ENCODE data around the gene ZNF219.
A peak's percentile ranks its signal among the peaks of the same experiment; 100 is the strongest.
"Not testable (repeated sequence)": the region's sequence is repeated elsewhere in the genome, so short reads cannot be mapped to it uniquely, and the experiment has no call there.

ZNF219 gene

GRCh38 chr14:21041676-21042433 is 56.6 kb downstream of the ZNF219 start, which contains the start of gene RNASE7:
TSS of gene RNASE7 (plus strand) at chr14:21042362. CDS start at chr14:21042993, 631 bp downstream.
- no peak within 1 kb of the TSS for H3K4me3 ChIP-seq
- no peaks in the 10 kb centered on the region for H3K27me3 ChIP-seq
- H3K4me2 ChIP-seq: peak within 1 kb of the TSS in 2 of 11 experiments; percentile 21 to 27; a peak in 1 of 22 replicates
- H4K20me1 ChIP-seq: no peaks in the 10 kb centered on the region
- H3K4me1 ChIP-seq: peaks cover 11 to 39% (median 21%) of the 10 kb centered on the region in 10 experiments
- no peaks in the 10 kb centered on the region for H3K9me3 ChIP-seq (replicated peaks in 1 of 11)
- H3K9ac ChIP-seq: no peak within 1 kb of the TSS
- H3K27ac ChIP-seq: no peak within 1 kb of the TSS
- no peaks in the 10 kb centered on the region for H3K36me3 ChIP-seq
- no peak for TF ChIP-seq Cebpa-rat (IDR thresholded peaks at IDR 0.05)

- H3K4me3 ChIP-seq; H3K27me3 ChIP-seq; H3K9me3 ChIP-seq (replicated peaks in 1 of 11); H3K9ac ChIP-seq; H3K36me3 ChIP-seq; H3K27ac ChIP-seq; H3K4me2 ChIP-seq; H4K20me1 ChIP-seq: not testable (repeated sequence)
- H3K4me1 ChIP-seq: peaks cover 11 to 44% (median 24%) of the 10 kb centered on the region in 10 experiments
These were observed 57.5 kb downstream of the ZNF219 start for GRCh38 chr14:21040941-21041340.

GRCh38 chr14:21040370-21040925 is 58.0 kb downstream of the ZNF219 start:
- Histone ChIP-seq H3K27me3 (no peaks in the 10 kb centered on the region), H3K9me3 (replicated peaks in 1 of 11) (no peaks in the 10 kb centered on the region), H3K4me3 (no peak overlapping the region), H3K36me3 (no peaks in the 10 kb centered on the region), H3K9ac (no peak overlapping the region), H4K20me1 (no peaks in the 10 kb centered on the region), H3K4me1 (peaks cover 11 to 44% (median 24%) of the 10 kb centered on the region in 10 experiments), H3K27ac (no peak overlapping the region), H3K4me2 (no peak overlapping the region)
- TF ChIP-seq Cebpa-rat (IDR thresholded peaks at IDR 0.05): no peak

Measured in BLaER1 treated with 17β-estradiol and CSF1 and Interleukin-3, amounts not matched to agents 10 nM and 100 nM (cell line).